Measurements from ENCODE around the gene TK2. TPM values are rescaled to one million over a fixed set of nuclear protein-coding genes. Genes with fewer than 3 reads are reported as not detected.

The TK2 gene
- polyA plus RNA-seq, 3 donors, result 29.8 to 38.9 (median 32.4) TPM

DNA sequence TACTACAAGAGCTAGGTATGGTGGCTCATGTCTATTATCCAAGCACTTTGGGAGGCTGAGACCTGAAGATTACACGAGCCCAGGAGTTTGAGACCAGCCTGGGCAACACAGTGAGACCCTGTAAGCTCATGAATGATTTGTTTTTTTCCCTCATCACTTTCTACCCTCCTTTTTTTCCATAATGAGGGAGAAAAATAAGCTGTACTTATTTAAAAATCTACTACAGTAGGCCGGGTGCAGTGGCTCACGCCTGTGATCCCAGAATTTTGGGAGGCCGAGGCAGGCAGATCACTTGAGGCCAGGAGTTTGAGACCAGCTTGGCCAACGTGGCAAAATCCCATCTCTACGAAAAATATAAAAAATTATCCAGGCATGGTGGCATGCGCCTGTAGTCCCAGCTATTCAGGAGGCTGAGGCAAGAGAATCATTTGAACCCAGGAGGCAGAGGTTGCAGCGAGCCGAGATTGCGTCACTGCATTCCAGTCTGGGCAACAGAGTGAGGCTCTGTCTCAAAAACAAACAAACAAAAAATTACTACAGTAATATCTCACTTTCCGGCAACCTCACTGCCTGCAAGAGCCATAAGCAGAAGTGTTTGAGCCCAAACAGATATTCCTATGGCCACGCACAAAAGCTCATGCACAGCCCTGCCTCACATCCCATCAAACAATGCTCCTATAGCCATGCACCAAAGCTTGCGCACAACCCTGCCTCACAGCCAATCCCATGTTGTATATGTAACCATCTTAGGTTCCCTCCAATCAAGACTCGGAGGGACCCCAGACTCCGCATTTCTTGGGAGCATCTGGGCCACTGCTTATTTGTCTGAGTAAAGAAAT is 37.4 kb downstream of the TK2 start:
- peak overlapping the region in 1 of 2 donors; percentile 35 for H3K4me3 Mint-ChIP-seq
- H3K9ac ChIP-seq (ENCODE audit: insufficient read depth, low read length, poor library complexity, severe bottlenecking), result no peak overlapping the region

DNA sequence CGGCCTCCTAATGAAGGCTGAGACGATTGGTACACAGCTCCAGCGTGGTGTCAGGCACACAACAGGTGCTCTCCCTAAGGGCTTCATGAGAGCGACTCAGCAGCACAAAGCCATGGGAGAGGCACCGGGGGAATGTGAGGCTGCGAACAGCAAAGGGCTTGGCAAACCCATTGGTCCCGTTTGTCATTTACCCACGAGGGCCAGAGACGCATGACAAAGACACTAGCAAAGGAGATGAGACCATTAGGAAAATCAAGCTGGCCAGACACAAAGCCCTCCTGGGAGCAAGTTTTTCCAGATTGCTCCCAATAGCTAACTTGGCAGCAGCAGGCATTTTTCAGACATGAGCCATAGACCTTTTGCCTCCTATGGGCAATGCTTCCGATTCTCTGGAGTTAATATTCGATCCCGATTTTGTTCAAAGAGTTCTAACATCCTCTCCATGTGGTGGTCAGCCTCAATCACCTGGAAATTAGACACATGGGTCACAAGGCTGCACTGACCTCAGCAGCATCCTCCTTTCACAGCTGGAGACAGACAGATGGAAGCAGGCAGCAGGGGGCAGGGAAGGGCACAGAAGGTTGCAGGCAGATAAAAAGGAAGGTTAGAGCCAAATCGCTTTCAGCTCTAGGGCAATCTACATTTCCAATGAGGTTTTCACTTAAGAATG is 38.2 kb downstream of the TK2 start:
- Mint-ChIP-seq H3K4me1 (peaks cover 57% of the 10 kb centered on the region), H3K36me3 (peaks cover 74 to 84% of the 10 kb centered on the region in 2 donors), H3K9me3 (no peaks in the 10 kb centered on the region), H3K4me3 (no peak overlapping the region), H3K27me3 (ENCODE audit: low read depth in 3 of 3) (peaks cover 0 to 2% (median 0%) of the 10 kb centered on the region in 3 donors), H3K27ac (peak overlapping the region; percentile 79 to 90 (median 87))
- Histone ChIP-seq H4K20me1 (ENCODE audit: insufficient read depth, low read length) (no peaks in the 10 kb centered on the region), H3K27ac (ENCODE audit: low read depth in 1 of 2, low read length in 2 of 2) (peak overlapping the region; percentile 56 to 72), H3K9me3 (replicated peaks in 1 of 2; ENCODE audit: control insufficient read depth in 1 of 2, insufficient read depth in 1 of 2, low read length in 2 of 2) (no peaks in the 10 kb centered on the region), H3K9ac (ENCODE audit: insufficient read depth, low read length, poor library complexity, severe bottlenecking) (no peak overlapping the region), H2AFZ (ENCODE audit: insufficient read depth, low read depth, low read length, poor library complexity, severe bottlenecking) (no peak overlapping the region), H3K36me3 (replicated peaks in 1 of 2; ENCODE audit: control insufficient read depth in 1 of 2, insufficient read depth in 2 of 2, low read length in 2 of 2) (peaks cover 38 to 63% of the 10 kb centered on the region in 2 donors), H3K79me2 (ENCODE audit: insufficient read depth, low read length) (peaks cover 3% of the 10 kb centered on the region), H3K4me1 (ENCODE audit: control insufficient read depth in 1 of 2, insufficient read depth in 2 of 2, low read length in 2 of 2) (peaks cover 46 to 54% of the 10 kb centered on the region in 2 donors), H3K27me3 (ENCODE audit: control insufficient read depth in 2 of 2, insufficient read depth in 2 of 2, low read length in 2 of 2) (no peaks in the 10 kb centered on the region), H3K4me2 (replicated peaks; ENCODE audit: extremely low read depth, low read length, poor library complexity, severe bottlenecking) (no peak overlapping the region), H3K4me3 (replicated peaks in 1 of 3; ENCODE audit: low read depth in 2 of 3, low read length in 3 of 3) (no peak overlapping the region)
- DNase-seq, result peak in 2 of 3 donors; percentile 27 to 43
- WGBS (ENCODE audit: insufficient coverage), result 96% methylated on average over 13 of the region's 13 CpGs
- TF ChIP-seq, protein P1, sequence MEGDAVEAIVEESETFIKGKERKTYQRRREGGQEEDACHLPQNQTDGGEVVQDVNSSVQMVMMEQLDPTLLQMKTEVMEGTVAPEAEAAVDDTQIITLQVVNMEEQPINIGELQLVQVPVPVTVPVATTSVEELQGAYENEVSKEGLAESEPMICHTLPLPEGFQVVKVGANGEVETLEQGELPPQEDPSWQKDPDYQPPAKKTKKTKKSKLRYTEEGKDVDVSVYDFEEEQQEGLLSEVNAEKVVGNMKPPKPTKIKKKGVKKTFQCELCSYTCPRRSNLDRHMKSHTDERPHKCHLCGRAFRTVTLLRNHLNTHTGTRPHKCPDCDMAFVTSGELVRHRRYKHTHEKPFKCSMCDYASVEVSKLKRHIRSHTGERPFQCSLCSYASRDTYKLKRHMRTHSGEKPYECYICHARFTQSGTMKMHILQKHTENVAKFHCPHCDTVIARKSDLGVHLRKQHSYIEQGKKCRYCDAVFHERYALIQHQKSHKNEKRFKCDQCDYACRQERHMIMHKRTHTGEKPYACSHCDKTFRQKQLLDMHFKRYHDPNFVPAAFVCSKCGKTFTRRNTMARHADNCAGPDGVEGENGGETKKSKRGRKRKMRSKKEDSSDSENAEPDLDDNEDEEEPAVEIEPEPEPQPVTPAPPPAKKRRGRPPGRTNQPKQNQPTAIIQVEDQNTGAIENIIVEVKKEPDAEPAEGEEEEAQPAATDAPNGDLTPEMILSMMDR (IDR thresholded peaks at IDR 0.05), result peak; percentile 31
- intact Hi-C loops (cut with micrococcal nuclease), result loop anchor here in 1 of 2 donors (10.0 kb wide), 1 partner anchor 307 kb away; no protein-coding TSS in a partner anchor

More for the DNA sequence above, 37.4 kb downstream of the TK2 start:
- Mint-ChIP-seq H3K4me1 (peaks cover 65% of the 10 kb centered on the region), H3K27ac (peak overlapping the region; percentile 80 to 93 (median 89)), H3K9me3 (no peaks in the 10 kb centered on the region), H3K36me3 (peaks cover 70 to 83% of the 10 kb centered on the region in 2 donors), H3K27me3 (ENCODE audit: low read depth in 3 of 3) (peaks cover 0 to 2% (median 0%) of the 10 kb centered on the region in 3 donors)
- H3K9me3 ChIP-seq (replicated peaks in 1 of 2; ENCODE audit: control insufficient read depth in 1 of 2, insufficient read depth in 1 of 2, low read length in 2 of 2), result no peaks in the 10 kb centered on the region
- peak in 2 of 3 donors; percentile 46 to 56 for DNase-seq
- WGBS (ENCODE audit: insufficient coverage), result 74% methylated on average over 13 of the region's 15 CpGs
- TF ChIP-seq, protein P1 (IDR thresholded peaks at IDR 0.05), result no peak
- H3K27me3 ChIP-seq (ENCODE audit: control insufficient read depth in 2 of 2, insufficient read depth in 2 of 2, low read length in 2 of 2), result no peaks in the 10 kb centered on the region
- H3K4me1 ChIP-seq (ENCODE audit: control insufficient read depth in 1 of 2, insufficient read depth in 2 of 2, low read length in 2 of 2), result peaks cover 51 to 60% of the 10 kb centered on the region in 2 donors
- H3K4me3 ChIP-seq (replicated peaks in 1 of 3; ENCODE audit: low read depth in 2 of 3, low read length in 3 of 3), result no peak overlapping the region
- H3K4me2 ChIP-seq (replicated peaks; ENCODE audit: extremely low read depth, low read length, poor library complexity, severe bottlenecking), result no peak overlapping the region
- H3K36me3 ChIP-seq (replicated peaks in 1 of 2; ENCODE audit: control insufficient read depth in 1 of 2, insufficient read depth in 2 of 2, low read length in 2 of 2), result peaks cover 36 to 58% of the 10 kb centered on the region in 2 donors
- no peaks in the 10 kb centered on the region for H4K20me1 ChIP-seq (ENCODE audit: insufficient read depth, low read length)
- intact Hi-C loops (cut with micrococcal nuclease), result loop anchor here in 1 of 2 donors (10.0 kb wide), 1 partner anchor 308 kb away; no protein-coding TSS in a partner anchor
- H2AFZ ChIP-seq (ENCODE audit: insufficient read depth, low read depth, low read length, poor library complexity, severe bottlenecking), result no peak overlapping the region
- peaks cover 8% of the 10 kb centered on the region for H3K79me2 ChIP-seq (ENCODE audit: insufficient read depth, low read length)
- peak overlapping the region; percentile 56 to 72 for H3K27ac ChIP-seq (ENCODE audit: low read depth in 1 of 2, low read length in 2 of 2)

Measured in CD14-positive monocyte (primary cell).